HG03432 (cell line): ENCODE data around the gene CYB561A3.

Experiments used
- ATAC-seq: cut with Tn5 transposase; IDR thresholded peaks from one replicate; pipeline ENCODE4 v1.9.1; 2021; ENCODE audit warnings: mild to moderate bottlenecking, moderate library complexity; ENCODE audit not compliant: unreplicated experiment

CYB561A3 gene

DNA sequence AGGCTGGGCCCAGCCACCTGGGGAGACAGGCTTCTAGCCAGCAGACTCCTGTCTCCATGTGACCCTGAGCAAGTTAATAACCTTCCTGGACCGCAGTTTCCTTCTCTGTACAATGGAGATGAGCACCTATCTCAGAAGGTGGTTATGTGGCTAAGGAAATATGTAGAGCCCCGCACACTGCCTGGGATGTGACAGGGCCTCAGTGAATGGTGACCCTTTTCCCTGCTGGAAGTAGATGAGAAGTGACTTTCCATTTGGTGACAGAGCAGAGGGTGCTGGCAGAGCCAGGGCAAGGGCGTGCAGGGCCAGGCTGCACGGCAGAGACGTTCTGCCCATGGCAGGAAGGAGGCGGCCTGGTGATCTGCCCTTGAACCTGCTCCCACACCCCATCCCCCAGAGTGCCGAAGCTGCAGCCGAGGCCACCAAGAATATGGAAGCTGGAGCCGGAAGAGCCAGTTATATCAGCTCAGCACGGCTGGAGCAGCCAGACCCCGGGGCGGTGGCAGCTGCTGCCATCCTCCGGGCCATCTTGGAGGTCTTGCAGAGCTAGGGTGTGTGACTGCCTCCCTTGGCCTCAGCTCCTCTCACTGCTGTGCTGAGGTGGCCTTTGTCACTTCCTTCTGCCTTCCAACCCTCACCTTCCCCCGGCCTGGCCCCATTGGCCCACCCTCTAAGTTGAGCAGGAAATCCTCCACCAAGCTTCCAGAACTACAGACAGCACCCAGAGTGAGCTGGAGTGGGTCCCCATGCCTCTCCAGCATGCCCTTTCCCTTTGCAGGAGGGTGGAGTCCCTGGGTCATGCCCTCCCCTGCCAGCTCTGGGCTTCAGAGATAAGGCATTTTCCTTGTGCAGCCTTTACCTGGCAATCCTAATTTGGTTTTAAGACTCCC, 15.5 kb downstream of the CYB561A3 start:
- ATAC-seq: no peak

DNA sequence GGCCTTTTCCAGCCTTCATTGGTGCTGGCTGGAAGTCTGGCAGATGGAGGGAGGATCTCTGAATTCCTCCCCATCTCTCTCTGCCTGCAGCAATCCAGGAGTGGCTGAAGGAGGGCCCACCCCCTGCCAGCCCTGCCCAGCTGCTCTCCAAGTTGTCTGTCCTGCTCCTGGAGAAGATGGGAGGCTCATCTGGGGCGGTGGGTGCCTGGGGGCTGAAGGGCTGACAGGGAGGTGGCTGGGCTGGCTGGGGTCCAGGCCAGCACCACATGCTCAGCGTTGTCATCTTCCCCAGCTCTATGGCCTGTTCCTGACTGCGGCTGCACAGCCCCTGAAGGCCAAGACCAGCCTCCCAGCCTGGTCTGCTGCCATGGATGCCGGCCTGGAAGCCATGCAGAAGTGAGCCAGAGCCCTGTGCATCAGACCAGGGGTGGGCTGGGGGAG, 16.5 kb downstream of the CYB561A3 start:
- no peak for ATAC-seq

DNA sequence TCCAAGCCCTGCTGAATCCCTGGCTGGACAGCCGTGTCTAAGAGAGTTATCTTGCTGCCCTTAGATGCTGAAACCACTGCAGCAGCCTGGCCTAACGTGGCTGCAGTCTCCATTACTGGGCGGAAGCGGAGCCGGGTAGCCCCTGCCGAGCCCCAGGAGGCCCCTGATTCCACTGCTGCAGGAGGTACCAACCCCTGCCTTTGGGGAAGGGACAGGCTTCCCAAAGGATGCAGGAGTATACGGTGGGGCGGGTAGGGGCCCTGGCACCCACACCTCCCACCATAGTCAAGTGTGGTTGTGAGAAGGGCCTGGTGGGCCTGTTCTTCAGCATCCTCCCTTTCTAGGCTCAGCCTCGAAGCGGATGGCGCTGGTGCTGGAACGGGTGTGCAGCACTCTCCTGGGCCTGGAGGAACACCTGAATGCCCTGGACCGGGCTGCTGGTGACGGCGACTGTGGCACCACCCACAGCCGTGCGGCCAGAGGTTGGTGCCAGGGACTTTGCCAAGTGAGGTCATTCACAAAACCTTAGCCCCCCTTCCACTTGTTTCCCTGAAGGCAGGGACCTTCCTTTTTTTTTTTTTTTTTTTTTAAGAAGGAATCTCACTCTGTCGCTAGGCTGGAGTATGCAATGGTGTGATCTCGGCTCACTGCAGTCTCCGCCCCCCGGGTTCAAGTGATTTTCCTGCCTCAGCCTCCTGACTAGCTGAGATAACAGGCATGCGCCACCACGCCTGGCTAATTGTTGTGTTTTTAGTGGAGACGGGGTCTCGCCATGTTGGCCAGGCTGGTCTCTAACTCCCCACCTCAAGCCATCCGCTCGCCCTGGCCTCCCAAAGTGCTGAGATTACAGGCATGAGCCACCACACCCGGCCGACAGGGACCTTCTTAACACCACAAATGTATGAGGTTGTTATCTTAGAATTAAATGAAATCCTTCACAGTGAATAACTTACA, 17.6 kb downstream of the CYB561A3 start:
- no peak for ATAC-seq

DNA sequence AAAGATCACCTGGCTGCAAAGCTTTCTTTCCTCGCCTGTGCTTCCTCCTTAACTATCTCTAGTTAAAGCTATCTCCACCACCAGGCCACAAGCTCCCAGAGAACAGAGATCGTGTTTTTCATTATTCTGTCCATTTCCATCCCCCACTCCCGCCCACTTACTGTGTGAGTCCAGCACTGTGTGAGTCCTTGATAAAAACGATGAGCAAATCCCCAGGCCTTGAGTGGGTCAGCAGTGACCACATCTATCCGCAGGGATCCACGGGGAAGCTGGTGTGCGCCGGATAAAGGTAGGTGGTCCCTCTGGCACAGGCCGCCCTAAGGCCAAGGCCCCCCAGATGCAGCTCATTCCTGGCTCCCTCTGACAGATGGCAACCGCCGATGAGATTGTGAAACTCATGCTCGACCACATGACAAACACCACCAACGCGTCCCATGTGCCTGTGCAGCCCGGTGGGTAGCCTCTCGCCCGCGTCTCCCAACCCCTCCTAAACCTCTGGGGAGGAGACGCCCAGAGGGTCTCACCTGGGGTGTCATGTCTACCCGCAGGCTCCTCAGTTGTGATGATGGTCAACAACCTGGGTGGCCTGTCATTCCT, 19.4 kb downstream of the CYB561A3 start:
- no peak for ATAC-seq

DNA sequence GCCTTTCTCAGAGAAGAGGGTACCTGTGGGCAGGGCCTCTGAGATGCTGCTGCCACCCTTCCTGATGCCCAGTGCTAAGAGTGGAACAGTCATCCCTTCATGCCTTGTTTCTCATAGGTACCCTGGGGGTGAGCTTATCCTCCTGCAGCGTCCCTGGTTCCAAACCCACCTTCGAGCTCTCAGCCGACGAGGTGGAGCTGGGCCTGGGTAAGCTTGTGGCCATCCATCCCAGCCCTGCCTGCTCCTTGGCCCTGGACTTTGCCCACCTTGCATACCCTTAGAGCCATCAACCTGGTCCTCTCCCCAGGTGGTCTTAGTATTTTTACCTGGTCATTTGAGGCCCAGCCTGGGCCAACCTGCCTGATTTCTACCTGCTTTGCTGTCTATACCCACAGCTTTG, 20.0 kb downstream of the CYB561A3 start:
- ATAC-seq: no peak

DNA sequence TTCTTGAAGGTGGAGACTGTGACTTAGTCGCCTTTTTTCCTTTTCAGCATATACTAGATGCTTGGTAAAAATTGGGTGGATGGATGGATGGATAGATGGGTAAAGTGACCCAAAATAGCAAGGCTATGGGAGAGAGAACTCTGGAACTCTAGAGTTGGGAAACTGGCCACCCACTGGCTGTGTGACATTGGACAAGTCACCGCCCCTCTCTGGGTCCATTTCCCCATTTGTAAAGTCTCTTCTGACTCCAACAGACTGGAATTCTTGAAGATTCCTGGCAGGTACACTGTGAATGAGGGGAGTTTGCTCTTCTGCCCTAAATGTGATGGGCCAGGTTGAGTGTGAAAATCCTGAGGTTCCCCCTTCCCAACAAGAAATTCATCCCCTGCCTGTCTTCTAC, 20.7 kb downstream of the CYB561A3 start:
- ATAC-seq: no peak

DNA sequence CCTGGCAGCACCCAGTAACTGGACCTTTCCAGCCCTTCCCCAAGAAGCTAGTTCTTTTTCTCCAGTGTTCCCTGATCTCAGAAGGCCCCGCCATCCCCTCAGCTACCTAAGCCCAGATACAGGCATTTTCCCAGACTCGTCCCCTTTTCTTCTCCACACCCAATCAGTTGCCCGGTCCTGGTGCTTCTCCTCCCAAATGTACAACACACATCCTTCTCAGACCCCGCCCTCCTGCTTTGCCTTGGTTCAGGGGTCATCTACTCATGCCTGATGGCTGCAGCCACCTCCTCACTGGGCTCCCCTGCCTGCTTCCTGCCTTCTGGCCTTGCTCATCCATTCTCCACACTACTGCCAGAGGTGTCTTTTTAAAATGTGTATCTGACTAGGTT, 22.2 kb downstream of the CYB561A3 start:
- no peak for ATAC-seq

DNA sequence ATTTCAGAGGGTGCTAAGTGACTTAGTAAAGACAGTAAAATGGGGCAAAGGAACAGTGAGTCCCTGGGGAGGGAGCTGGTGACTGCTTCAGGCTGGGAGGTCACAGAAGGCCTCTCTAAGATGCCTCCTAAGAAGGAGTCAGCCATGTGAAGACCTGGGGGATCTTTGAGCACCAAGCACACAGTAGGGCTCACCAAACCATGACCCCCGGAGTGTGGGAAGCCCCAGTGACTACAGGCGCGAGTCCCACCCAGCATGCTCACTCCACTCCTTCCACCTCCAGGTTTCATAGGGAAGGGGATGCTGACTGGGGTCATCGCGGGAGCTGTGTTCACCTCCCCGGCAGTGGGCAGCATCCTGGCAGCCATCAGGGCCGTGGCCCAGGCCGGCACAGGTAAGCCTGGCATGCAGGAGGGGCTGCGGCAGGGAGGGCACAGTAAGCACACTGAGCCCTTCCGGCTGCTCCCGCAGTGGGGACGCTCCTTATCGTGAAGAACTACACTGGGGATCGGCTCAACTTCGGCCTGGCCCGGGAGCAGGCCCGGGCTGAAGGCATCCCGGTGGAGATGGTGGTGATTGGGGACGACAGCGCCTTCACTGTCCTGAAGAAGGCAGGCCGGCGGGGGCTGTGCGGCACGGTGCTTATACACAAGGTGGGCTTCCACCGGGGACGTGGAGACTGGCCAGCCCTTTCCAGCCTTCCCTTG, 22.7 kb downstream of the CYB561A3 start:
- ATAC-seq: no peak

DNA sequence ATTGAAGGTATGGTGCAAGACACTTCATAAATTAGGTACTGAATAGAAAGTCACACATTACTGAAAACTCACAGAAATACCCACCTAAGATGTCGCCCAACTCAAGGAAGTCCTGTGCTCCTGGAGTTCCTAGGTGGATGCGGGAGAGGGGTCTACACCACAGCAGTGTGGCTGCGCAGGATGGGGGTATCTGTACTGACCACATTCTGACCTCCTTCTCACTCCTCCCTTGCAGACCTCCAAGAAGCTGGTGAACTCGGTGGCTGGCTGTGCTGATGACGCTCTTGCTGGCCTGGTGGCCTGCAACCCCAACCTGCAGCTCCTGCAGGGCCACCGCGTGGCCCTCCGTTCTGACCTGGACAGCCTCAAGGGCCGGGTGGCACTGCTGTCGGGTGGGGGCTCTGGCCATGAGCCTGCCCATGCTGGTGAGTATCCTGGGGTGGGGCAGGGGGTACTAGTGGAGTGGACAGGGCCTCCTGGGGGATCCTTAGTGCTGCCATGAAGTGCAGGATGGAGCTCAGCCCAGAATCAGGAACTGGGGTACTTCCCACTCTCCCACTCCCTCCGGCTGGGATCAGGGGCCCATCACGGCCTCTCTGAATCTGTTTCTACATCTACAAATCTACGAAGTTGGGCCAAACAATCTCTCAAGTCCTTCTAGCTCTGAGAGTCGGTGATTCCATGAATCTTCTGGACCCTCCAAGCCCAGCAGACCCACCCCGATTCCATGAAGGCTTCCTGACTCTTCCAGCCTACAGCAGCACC, 23.8 kb downstream of the CYB561A3 start:
- no peak for ATAC-seq

DNA sequence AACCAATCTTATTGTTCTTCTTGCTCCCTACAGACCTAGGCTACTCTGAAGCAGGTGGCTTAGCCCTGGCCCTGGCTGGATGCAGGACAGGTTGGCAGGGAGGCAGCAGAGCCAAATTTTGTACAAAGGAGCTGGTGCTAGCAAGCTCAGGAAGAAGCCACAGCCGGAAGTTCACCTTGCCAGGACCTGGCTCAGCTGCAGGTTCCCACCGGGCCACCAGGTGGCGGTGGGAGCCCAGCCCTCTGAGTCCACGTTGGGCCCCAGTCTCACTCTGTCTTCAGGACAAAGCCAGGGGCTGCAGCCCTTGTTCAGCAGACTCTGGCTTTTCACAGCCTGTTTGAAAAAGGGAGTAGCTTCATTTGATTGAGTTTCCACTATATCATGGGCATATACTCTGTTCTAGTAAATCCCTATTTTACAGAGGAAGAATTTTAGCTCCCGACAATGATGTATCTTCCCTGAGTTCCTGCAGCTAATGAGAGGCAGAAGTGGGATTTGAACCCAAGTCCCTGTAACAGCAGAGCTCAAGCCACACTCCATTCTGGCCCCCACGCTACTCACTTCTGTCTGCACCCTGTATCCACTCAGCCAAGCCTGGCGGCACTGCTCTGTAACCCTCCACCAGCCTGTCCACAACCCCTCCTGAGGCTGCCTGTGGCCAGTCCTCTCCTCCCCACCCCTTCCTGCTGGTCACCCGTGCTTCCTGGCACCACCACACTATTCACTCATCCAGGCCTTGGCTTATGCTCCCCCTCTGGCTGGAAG, 25.3 kb downstream of the CYB561A3 start:
- peak; percentile 56 for ATAC-seq

DNA sequence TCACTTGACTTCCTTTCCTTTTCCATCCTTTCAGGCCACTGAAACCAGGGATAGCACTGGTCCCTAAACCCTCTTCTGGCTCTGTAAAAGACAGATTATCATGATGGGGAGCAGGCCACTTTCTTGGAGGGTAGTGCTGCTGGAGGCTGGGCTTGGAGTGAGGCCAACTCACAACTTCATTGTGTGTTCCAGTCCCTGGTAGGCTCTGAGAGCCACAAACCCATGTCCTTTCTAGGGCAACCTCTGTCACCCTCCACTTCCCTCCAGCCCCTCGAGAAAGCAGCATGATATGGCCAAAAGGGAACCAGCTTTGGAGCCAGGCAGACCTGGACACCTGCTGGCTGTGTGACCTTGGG, 26.3 kb downstream of the CYB561A3 start:
- ATAC-seq: no peak

DNA sequence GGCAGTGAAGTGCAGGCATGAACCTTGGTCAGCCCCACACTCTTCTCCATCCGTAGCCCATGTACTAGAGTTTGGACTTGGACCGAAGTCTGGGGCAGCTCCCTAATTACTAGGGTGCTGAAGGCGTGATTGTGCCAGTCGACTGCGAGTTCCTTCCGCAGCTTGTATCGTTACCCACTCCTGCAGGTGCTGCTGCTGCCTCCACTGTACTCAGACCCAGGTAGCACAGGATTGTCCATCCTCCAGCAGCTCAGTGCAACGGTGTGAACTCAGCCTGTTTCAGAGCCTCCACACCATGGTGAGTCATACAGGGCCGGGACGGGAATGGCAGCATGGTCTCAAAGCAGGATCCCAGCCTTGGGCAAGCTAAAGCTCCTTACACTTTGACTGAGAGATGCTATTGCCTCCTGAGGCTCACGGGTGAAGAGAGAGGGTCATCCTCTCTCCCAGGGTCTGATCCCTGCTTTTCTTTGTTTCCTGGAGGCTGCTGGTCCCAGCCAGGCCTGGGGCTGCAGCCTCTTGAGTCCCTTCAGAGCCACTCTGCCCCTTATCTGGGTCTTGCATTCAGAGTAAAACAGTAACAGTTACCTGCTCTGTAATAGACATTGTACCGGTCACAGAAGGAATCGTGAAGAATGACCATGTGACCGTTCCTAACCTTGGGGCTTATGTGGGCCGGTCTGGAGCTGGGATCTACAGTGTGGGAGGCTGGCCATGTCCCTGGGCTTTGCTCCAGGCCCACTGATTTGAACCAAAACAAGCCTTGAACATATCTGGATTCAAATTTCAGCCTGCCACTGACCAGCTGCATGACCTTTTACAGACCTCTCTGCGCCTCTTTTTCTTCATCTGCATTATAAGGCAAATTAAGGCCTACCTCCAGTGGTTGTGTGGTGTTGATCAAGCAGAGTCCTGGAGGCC, 27.0 kb downstream of the CYB561A3 start:
- no peak for ATAC-seq

DNA sequence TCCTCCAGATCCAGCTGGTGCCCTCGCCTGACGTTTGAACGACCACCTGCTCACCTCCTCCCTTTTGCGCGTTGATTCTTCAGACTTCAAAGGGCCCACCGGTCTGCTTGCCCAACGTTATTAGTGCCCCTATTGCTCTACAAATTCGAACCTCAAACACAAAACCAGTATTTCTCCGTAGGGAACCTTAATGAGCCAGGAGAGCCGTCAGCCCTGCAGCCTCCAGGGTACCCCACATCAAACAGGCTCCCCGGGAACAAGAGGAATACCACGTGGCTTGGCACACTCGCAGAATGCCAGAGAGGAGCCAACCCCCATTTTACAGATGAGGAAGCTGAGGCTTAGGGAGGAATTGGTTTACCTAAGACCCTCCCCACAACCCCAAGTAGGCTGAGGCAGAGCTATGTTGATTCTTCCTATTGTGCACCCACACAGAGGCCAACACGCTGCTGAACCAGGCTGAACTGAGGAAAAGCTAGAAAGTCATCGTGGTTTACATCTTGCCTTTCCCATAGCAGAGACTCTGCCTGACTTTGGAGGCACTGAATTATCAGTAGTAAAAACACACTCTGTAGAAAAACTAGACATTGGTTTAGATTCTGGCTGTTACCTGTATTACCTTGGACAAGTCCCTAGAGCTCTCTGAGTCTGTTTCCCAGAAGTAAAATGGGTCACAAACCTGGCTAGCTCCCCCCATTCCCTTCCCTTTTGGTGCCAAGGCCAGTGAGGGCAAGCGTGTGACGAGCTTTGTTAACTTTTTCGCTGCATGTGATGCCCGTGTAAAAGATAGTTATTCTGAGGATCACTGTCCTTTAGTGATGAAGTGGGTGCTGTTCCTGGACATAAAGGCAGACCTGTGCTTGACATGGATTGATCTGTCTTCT, 27.9 kb downstream of the CYB561A3 start:
- peak; percentile 5 for ATAC-seq

DNA sequence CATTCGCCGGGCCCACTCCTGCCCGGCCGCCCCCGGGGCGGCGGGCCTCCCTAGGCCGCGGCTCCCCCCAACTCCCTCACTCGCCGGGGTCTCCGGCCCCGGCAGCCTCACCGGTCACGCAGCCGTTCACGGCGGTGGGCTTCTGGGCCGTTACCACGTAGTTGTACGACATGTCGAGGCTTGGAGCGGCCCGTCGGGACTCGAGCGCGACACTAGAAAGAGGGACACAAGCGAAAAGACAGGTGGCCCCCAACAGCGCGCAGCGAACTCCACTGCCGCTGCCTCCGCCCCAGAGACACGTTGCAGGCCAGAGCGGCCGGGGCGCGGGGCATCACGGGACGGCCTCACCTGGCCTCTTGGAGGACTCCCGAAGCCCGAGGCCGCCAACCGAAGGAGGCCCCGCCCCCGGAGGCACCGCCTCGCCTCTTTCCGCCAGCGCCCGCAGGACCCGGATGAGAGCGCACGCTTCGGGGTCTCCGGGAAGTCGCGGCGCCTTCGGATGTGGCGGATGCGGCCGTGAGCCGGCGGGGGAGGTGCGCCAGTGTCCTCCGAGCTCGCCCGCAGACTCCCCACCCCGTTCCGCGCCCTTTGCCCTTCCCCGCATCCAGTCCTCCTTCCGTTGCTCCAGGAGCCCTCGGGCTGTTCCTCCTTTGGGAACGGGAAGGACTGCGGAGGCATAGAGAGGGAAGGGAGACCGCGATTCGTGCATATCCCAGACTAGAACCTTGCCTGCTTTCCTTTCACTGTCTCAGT, 28.7 kb downstream of the CYB561A3 start, which contains the start of the genes DDB1 and TKFC:
DDB1 (minus strand) TSS at position 309 of the 753 bp plus-strand sequence; CDS start at position 172, 137 bp downstream.
TKFC (plus strand) TSS at position 432 of the 753 bp plus-strand sequence. CDS start 1,501 bp downstream, outside the sequence.
- ATAC-seq: peak; percentile 90

DNA sequence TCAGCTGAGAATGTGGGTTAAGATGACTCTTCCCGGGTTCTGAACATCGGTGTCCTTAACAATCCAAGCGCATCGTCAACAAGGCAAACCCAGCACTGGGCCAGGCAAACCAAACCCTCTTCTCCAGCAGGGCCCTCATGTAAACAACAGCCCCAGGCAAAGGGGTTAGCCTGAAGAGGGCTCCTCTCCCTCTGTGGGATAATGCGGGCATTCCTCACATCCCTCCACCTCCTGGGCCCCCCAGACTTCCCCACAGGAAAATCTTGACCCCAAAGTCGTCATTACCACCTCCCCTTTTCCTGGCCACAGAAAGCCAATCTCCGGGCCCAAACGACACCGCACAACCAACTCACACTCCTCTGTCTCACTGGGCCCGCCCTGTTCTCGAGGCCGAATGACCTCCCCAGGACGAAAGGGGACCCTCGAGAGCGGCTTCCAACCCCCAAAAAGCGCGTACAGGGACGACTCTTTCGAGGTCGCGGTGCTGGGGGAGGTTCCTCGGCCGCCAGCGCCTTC, 29.3 kb downstream of the CYB561A3 start:
- no peak for ATAC-seq

DNA sequence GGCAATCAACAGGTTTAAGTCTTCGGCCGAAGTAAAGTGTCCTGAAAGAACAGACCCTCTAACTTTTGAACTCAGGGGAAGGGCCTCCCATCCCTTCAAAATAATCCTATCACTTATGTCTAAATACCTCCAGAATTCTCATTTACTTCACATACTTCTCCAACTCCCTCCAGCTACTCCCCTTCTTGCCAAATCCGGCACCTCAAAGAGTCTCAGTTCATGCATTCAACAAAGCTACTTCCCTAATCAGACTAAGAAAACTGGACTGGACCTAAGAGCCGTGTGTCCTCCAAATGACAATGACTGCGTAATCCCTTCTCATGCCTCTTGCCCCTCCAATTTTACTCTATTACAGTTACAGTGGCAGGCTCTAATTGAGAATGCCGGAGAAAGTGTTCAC, 30.0 kb downstream of the CYB561A3 start:
- ATAC-seq: no peak
